H7 (cell line): ENCODE measurements around the gene ACOXL. TPM values are rescaled to one million over a fixed set of nuclear protein-coding genes. Genes with fewer than 3 reads are reported as not detected.

Source experiments
- DNase-seq: peaks from one replicate; pipeline ENCODE4 v3.0.0; 2012
- H3K27me3 ChIP-seq: 2 replicates; pipeline ENCODE4 v1.6.0; 2011; ENCODE audit warnings: mild to moderate bottlenecking, low read length; ENCODE audit not compliant: control insufficient read depth, insufficient read depth
- H3K36me3 ChIP-seq: replicated peaks from 2 replicates; pipeline ENCODE4 v1.5.1; 2011; ENCODE audit warnings: low read length; ENCODE audit not compliant: control insufficient read depth, insufficient read depth
- H3K4me3 ChIP-seq: 2 replicates; pipeline ENCODE4 v1.5.1; 2011; ENCODE audit warnings: low read depth, mild to moderate bottlenecking, control low read depth, low read length, moderate library complexity; ENCODE audit not compliant: insufficient read depth
- total RNA-seq: library from RNA; depleted of rRNA; stranded (reverse); fragments of >200 nt; shearing (Covaris generic); gene quantifications from 2 replicates; pipeline ENCODE4 v1.2.3, GENCODE V29; 2014

The ACOXL gene
- total RNA-seq, 1 experiment from 2014 or later = 2.7 TPM

GRCh38 chr2:111102216-111102615 is 369.8 kb downstream of the ACOXL start:
- Histone ChIP-seq H3K27me3 (no peaks in the 10 kb centered on the region), H3K4me3 (no peak overlapping the region), H3K36me3 (no peaks in the 10 kb centered on the region)
- DNase-seq = no peak

- Histone ChIP-seq H3K4me3 (no peak overlapping the region), H3K36me3 (no peaks in the 10 kb centered on the region), H3K27me3 (no peaks in the 10 kb centered on the region)
- no peak for DNase-seq
Measured at GRCh38 chr2:111105926-111106325, 373.6 kb downstream of the ACOXL start.

GRCh38 chr2:111106706-111107105 is 374.3 kb downstream of the ACOXL start:
- Histone ChIP-seq H3K4me3 (no peak overlapping the region), H3K36me3 (no peaks in the 10 kb centered on the region), H3K27me3 (no peaks in the 10 kb centered on the region)
- DNase-seq = no peak

- Histone ChIP-seq H3K27me3 (no peaks in the 10 kb centered on the region), H3K36me3 (no peaks in the 10 kb centered on the region), H3K4me3 (no peak overlapping the region)
- DNase-seq = no peak
Measured at GRCh38 chr2:111108745-111109271, 376.4 kb downstream of the ACOXL start.

- Histone ChIP-seq H3K36me3 (no peaks in the 10 kb centered on the region), H3K27me3 (no peaks in the 10 kb centered on the region; the same call in 1 of the 2 replicates), H3K4me3 (no peak overlapping the region)
- DNase-seq = no peak
Measured at GRCh38 chr2:111111101-111111755, 378.9 kb downstream of the ACOXL start.

GRCh38 chr2:111113838-111114237 is 381.5 kb downstream of the ACOXL start:
- peaks cover 19% of the 10 kb centered on the region for H3K27me3 ChIP-seq
- H3K4me3 ChIP-seq = no peak overlapping the region
- DNase-seq = no peak
- H3K36me3 ChIP-seq = no peaks in the 10 kb centered on the region

- no peak for DNase-seq
- no peaks in the 10 kb centered on the region for H3K36me3 ChIP-seq
- no peak overlapping the region for H3K4me3 ChIP-seq
- peaks cover 36% of the 10 kb centered on the region for H3K27me3 ChIP-seq
Measured at GRCh38 chr2:111116011-111116746, 383.8 kb downstream of the ACOXL start.

GRCh38 chr2:111116843-111117597 is 384.6 kb downstream of the ACOXL start:
- DNase-seq = peak; percentile 91
- Histone ChIP-seq H3K36me3 (no peaks in the 10 kb centered on the region), H3K4me3 (peak overlapping the region; percentile 56), H3K27me3 (peaks cover 45% of the 10 kb centered on the region)

- peak; percentile 72 for DNase-seq
- Histone ChIP-seq H3K4me3 (peak overlapping the region; percentile 56), H3K27me3 (peaks cover 47% of the 10 kb centered on the region), H3K36me3 (no peaks in the 10 kb centered on the region)
Measured at GRCh38 chr2:111117598-111118480, 385.5 kb downstream of the ACOXL start.

- Histone ChIP-seq H3K4me3 (peak overlapping the region; percentile 56), H3K27me3 (peaks cover 47% of the 10 kb centered on the region), H3K36me3 (no peaks in the 10 kb centered on the region)
- DNase-seq = no peak
Measured at GRCh38 chr2:111118481-111118980, 386.2 kb downstream of the ACOXL start.

GRCh38 chr2:111118981-111119821 is 386.8 kb downstream of the ACOXL start:
- peak overlapping the region; percentile 56 for H3K4me3 ChIP-seq
- peak; percentile 61 for DNase-seq
- peaks cover 4% of the 10 kb centered on the region for H3K36me3 ChIP-seq
- H3K27me3 ChIP-seq = peaks cover 47% of the 10 kb centered on the region

- no peak for DNase-seq
- H3K4me3 ChIP-seq = peak overlapping the region; percentile 56
- peaks cover 5% of the 10 kb centered on the region for H3K36me3 ChIP-seq
- H3K27me3 ChIP-seq = peaks cover 47% of the 10 kb centered on the region
Measured at GRCh38 chr2:111119822-111120252, 387.5 kb downstream of the ACOXL start.
